ENCODE measurements around the gene FOXP1.

Gene FOXP1

DNA sequence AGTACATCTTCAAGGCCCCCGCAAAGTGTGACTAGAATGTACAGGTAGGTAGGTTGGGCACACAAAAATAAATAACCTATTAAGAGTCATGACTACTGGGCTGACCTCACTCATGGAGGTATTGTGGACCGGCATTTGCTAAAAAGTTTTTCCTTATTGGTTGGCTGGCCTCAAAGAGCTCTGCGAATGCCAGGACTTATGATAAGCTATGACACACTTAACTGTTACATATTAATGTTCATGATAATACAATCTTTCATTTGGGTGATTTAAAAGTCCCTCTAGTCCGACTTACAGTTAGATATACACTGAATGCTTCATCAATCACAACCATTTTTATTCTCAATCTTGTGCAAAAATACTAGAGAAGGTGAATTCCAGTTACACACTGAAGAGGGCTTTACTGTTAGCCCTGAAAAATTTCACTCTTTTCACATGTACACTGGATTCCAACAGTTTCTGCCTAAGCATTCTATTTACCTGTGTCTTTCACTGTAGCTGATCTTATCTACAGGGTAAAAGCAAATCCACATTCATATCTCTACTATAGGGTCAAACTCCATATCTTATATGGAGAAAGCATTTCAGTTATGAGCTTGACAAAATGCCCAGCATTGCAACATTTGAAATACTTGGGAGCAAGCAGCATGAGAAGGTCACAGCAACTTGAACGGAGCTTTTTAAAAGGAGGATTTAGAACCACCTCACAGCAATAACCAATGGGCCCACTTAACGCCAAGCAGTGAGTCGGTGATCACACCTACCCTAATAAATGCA lies 329.1 kb downstream of the FOXP1 start:
- DNase-seq: no peak
- intact Hi-C loops (cut with DNase I): no loop called here

DNA sequence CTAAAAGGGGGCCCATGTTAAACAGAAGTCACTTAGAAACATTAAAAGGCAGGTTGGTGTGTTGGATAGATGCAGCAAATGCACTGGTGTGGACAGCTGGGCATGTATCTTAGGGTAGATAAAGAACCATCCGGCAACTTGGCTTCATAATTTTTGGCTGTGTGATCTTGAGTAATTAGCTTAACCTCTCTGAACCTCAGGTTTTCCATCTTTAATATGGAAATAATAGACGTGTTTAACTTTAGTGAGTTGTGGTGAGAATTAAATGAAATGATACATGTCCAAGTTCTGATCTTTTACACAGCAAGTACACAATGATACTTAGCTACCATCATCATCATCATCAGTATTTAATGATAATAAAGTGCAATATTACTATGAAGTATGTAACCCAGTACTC lies 330.4 kb downstream of the FOXP1 start:
- intact Hi-C loops (cut with DNase I): no loop called here
- DNase-seq: no peak

DNA sequence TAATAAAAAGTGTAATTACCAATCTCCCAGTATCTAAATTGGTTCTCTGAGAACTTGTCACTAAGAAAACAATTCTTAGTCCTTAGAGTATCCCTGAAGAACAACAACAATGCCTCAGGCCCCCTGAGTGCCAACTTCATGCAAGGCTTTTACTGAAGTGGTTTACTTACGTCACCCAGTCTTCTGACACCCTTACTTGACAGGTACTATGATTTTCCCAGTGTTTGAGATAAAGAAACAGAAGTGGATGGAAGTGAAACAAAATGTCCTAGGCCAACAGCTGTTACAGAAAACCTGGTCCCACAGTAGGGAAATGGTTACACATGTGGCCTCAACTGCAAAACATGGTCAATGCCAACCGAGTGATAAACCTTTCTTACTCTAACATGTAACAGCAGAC lies 331.1 kb downstream of the FOXP1 start:
- no peak for DNase-seq
- intact Hi-C loops (cut with DNase I): no loop called here

DNA sequence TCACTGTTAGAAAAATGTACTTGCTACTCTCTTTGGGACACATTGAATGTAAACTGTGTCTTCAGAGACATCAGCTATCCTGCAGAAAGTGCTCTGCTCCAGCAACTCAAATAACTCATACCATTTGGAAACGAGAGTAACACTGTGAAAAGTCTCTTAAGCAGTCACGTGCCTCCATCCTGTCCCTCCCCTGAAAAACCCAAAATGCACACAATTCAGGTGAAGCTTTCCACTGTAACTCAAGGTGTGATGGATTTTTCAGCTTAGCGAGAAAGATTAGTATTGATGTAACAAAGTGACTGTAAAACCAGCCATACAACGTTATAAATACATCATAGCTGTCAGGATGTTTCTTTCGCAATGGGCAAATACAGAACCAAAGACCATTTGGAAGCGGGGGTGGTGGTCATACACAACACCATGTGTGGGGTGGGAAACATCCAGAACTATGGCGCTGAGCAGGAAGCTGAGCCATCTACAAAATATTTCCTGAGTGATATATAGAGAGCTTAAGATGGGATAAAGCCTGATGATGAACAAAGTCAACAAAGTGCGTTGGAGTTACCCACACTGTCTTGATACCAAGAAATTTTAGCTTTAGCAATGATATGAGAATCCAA lies 332.3 kb downstream of the FOXP1 start:
- intact Hi-C loops (cut with DNase I): no loop called here
- no peak for DNase-seq

DNA sequence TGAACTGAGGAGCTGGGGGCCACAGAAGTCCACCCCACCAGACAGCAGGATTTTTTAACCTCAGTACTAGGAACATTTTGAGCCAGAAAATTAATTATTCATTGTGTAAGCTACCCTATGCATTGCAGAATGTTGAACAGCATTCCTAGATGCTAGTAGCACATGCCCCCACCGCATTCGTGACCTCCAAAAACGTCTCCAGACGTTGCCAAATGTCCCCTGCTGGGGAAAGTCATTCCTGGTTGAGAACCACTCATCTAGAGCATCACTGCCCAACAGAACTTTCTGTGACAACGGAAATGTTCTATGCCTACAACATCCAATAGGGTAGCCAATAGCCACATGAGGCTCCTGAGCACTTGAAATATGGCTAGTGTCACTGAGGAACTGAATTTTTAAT lies 333.5 kb downstream of the FOXP1 start:
- intact Hi-C loops (cut with DNase I): no loop called here
- no peak for DNase-seq

DNA sequence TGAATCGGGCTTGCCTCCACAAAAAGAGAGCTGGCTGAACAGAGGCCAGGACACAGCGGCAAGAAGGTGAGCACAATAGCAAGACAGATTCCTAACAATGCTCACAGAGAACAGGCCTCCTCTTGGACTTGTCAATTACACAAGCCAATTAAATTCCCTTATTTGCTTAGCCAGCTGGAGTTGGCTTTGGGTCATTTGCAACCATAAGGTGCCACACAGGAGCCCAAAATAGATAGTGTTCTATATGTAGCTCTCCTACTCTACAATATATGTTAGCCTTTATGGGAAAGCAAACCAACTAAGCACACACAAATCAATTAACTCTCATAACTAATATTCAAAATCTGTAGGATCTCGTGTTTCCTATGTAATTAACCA lies 335.6 kb downstream of the FOXP1 start:
- intact Hi-C loops (cut with DNase I): no loop called here
- no peak for DNase-seq

DNA sequence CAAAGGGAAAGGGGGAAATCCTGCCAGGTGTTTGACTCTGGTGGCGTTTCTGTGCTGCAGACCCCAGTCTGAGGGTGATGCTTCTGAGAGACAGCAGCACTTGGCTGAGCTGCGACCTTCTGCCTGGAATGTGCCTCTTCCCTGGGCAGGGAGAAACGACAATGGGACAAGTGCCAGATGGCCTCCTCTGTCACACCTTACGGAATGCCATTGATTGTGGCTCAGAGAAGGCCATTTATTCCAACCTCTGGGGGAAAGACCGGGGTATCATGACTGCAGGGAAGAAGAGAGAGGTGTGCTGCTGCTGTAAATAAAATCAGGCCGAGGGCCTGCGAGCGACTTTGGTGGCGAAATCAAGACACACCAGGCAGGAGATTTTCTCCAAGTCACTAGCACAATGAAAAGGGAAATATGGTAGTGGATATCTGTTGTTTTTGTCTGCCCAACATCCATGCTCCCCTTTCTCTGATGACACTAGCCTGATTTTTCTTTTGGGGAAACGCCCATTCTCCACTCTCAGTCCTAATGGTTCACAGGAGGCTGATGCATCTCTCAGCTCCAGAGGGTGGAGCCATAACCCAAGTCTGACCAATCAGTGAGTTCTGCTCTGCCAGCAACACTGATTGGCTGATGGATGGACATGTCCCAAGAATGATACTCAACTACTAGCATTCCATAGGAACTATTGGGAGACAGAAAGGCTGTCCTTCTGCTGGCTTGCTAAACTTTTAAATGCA lies 336.1 kb downstream of the FOXP1 start:
- DNase-seq: peak in 22 of 42 donors; percentile 24 to 73 (median 46)
- intact Hi-C loops (cut with DNase I): no loop called here

DNA sequence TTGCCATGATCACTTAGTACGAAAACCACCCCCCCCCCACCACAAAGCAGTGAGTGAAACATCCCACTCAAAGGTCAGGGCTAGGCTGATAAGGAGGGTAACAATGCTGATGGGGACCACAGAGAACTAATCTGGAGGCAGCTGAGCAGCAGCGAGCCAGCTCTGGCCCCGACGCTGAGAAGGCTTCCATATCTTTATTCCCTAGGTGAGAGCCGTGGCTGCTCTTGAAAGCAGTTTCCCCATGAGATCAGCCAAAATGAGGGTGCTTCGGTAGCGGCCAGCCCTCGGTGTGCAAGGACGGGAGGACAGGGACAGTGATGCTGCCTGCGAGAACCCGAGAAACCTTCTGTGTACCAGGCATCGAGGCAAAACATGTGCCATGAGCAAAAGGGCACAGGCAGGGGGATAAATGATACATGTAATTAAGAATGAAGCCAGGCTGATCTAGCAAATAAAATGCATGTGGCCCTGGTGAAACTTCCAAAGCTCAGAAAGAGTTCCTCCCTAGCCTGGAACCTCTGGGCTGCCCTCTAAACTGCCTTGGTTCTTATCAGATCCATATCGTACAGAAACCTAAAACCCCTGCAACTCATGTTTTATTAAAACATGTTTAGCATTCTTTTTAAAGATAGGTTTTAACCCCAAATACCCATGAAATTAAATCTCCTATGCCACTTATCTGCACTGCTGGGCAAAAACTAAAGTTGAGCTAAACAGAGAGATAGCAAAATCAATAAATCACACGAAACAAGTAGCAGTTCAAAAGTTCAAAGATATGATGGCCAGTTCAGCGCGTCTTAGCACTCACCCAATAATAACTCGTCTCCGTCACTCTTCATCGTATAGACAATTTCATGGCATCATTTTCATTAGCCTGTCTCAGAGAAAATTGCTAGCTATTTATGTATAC lies 337.3 kb downstream of the FOXP1 start:
- intact Hi-C loops (cut with DNase I): no loop called here

DNA sequence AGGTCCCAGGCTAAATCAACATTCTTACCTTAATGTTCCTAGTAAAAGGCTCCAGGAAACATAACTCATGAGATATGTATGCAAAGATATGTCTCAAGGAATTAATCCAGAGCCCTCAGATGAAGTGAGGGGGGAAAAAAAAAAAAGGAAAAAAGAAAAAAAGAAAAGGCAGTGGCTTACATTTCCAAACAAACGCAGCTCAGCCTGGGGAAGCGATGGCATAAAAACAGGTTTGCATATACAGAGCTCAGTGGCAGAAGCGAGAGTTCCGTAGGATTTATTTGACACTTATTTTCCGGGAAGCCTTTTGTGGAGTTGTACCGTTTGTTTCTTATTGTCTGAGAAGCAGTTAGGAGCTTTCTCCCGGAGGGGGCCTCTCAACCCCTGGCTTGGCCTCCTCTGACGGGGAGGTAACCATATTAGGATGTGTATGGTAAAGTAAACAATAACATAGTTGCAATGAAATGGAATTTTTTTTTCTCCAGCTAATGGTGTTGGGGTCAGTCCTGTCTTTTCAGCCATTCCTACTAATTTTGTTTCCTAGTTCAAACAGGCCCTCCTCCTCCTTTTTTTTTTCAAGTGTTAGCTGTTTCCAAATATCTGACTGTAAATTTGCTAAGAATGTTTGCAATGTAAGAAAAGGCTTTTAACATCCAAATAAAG lies 338.6 kb downstream of the FOXP1 start:
- DNase-seq: peak in 1 of 42 donors; percentile 32

More for the DNA sequence above, 337.3 kb downstream of the FOXP1 start:
- DNase-seq: peak in 3 of 42 donors; percentile 6 to 24 (median 21)

DNA sequence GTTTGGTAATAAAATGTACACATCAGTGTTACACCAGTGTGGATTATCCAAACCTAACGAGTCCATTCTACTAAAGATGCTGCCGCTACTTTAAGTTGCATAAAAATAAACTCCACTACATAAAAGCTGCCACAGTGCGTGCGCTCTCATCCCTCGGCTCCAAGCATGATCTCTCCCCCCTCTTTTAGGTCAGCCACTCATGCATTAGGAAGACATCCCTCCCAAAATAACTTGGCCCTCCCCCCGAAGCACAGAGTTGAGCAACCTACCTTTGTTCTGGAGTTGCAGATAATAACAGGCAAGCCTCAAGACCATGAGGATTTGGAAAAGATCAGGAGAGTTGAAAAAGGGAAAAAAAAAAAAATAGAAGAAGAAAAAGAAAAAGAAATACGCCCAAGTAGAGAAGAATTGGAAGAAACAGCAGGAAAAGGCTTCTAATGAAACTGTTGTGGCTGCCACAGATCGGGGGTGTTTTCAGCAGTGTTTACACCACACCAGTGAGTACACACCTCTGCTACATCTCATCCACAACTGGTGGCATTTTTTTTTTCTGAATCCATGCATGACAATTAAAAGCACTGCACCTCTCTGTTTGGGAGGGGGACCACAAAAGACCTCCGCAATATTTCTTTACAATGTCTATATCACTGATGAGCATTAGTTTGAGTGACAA lies 339.2 kb downstream of the FOXP1 start:
- intact Hi-C loops (cut with DNase I): no loop called here

More for the DNA sequence above, 338.6 kb downstream of the FOXP1 start:
- intact Hi-C loops (cut with DNase I): no loop called here

DNA sequence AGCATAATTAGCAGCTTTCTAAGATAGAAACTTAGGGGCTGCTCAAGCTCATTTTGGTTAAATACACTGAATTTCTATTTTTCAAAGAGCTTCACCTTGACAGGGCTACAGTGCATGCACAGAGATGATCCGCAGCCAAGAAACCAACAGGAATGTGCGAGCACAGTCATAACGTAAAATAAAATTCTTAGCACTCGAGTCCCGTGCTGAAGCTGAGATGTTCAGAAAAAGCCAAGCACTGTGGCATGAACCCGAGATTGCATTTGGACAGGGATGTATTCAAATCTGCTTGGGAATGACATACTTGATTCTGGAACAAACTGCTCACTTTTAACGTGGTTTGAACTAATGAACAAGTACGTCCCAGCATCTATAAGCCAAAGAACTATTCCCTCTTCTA lies 340.3 kb downstream of the FOXP1 start:
- intact Hi-C loops (cut with DNase I): no loop called here

More for the DNA sequence above, 339.2 kb downstream of the FOXP1 start:
- DNase-seq: peak in 34 of 42 donors; percentile 8 to 86 (median 56)

DNA sequence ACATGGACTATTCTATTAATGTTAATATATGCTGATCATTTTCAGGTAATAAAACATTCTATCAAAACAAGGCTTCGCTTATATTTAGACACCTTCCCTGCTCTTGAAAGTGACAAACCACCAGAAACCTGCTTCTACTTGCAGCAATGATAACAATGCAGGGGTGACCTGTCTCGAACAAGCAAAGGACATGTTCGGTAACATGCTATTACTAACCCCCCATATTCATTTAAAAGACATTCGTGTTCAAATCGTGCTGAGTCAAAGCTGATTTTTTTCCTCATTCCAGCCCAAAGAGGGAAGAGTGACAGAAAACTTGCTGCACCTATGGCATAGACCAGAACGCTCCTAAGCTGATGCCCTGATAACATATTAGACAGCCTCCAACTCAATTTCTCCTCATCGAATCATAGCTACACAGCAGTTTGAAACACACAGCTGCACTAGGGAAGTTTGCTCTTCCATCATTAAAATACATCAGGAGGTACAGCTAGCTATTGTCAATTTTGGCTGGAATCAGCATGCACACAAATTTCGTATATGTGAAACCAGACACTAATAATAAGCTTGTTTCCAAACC lies 341.5 kb downstream of the FOXP1 start:
- intact Hi-C loops (cut with DNase I): no loop called here
- peak in 1 of 42 donors; percentile 11 for DNase-seq

More for the DNA sequence above, 340.3 kb downstream of the FOXP1 start:
- DNase-seq: peak in 1 of 42 donors; percentile 7

DNA sequence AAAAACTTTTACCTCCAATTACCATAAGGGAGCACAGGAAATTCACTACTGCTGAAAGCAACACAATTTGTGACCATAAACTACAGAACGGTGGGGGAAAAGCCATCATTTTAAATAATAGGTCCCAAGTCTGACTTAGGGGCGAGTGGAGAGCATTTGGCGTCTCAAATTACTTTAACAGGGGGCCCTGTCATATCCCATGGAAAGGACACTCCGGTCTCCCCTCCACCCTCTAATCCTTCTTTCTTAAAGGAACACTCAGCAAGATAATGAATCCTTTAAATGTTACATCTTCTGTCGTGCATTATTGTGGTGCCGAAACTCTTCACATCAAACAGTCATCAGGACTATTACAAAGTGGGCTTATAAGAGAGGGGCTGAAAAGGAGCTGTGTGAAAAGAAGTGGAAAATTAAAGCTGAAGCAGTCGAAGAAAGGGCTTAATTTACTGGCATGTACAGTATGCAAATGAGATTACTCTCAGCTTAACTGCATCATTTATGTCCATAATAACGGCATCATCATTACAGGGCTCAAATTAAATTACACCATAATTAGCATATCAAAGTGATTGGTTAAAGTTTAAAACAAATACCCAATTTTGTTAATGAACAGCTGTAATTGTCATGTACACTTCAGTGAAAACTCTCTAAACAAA lies 342.2 kb downstream of the FOXP1 start:
- intact Hi-C loops (cut with DNase I): no loop called here
- DNase-seq: no peak

DNA sequence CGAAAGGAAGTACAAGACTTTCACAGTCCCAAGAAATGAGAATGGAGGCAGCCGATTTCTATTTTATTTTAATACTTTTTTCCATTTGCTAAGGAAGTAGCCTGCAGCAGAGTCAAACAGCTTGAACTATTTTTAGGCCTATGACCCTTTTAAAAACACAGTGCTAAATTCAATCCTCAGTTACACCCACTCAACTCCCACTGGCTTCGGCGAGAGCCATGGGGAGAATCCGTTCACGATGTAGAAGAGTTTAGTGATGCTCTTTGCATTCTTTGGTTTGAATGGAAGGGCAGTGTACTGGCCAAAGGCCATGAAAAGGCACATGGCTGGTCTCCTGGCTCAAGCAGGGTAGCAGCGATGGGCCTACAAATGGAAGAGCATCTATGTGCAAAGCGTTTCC lies 343.5 kb downstream of the FOXP1 start:
- intact Hi-C loops (cut with DNase I): no loop called here
- DNase-seq: peak in 2 of 42 donors; percentile 38 to 52

DNA sequence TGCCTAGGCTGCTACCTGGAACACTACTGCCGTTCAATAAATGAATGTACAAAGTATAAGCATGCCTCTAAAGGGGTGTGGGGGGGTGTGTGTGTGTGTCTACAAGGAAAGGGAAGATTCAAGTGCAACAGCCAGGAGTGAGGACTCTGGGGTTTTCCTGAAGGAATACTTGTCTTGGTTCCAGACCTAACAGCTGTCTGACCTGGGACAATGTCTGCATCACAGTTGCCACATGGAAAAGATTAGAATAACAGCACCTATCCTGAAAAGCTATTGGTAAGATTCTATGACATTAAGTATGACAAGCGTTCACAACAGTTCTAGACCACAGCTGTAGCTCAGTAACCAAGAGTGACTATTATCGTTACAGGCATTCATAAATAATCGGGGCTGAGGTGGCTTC lies 345.2 kb downstream of the FOXP1 start:
- no peak for DNase-seq
- intact Hi-C loops (cut with DNase I): no loop called here

DNA sequence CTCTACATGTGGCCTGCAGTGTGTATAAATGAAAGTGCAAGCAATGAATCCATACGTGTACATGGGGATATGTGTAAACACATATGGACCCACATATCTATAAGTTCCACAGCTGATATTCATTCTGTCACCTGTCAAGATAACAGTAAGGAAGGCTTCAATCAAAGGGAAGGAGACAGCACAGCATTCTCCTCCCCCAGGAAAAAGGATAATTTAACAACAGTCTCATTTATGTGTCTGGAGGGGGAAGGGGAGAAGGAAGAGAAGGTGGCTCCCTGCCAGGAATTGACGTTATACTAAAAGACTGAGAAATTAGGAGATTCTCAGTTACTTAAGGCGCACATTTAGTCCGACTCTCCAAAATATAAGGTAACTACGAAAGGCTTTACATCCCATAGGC lies 345.9 kb downstream of the FOXP1 start:
- no peak for DNase-seq
- intact Hi-C loops (cut with DNase I): no loop called here

DNA sequence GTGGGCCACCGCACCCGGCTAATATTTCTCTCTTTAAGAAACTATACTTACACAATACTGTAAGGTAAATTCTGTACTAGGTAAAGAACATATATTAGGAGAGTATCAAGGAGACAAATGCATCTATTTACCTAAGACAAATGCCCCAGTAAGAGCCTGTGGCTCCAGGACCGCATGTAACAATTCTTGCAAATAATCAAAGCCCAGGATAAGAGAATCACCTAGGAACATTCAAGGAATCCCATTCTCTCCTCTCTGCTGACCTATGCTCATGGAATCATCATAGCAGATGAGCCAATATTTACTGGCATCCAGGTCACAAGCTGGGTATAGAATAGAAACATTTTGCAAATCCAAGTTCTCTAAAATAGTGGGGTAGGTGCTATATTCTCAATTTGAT lies 347.7 kb downstream of the FOXP1 start:
- no peak for DNase-seq
- intact Hi-C loops (cut with DNase I): no loop called here

Measured in head of caudate nucleus (tissue), 42 donors.